ENCODE measurements around the gene ZNF521. TPM values are rescaled to one million over a fixed set of nuclear protein-coding genes. Genes with fewer than 3 reads are reported as not detected.

The ZNF521 gene
- total and polyA plus RNA-seq, 4 donors, result 0.50 to 3.7 (median 1.5) TPM

DNA sequence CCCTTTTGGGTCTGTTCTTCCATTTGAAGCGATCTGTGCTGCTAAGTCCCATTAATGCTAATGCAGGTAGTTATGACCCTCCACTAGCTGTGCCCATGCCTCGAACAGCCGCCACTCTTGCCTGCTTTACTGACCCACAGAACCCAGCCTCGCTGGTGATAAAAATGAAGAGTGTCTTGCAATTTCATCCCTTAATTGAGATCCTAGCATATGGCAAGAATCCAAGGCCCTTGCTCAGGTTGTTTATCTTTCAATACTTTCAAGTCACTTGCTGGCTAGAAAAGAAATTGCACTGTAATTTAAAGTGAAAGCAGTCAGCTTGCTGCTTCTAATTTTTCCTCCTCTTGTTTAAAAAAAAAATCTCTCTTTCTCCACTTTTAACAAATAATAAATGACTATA lies 73.6 kb downstream of the ZNF521 start:
- Histone ChIP-seq H3K4me3 (ENCODE audit: low read depth in 1 of 3, low read length in 3 of 3) (no peak overlapping the region), H3K4me1 (ENCODE audit: control insufficient read depth in 4 of 4, insufficient read depth in 4 of 4, low read length in 3 of 4) (no peaks in the 10 kb centered on the region), H3K27ac (ENCODE audit: low read depth in 1 of 2, low read length in 2 of 2) (no peak overlapping the region), H3K27me3 (ENCODE audit: control insufficient read depth in 4 of 4, insufficient read depth in 4 of 4, low read length in 3 of 4) (peaks cover 0 to 8% (median 0%) of the 10 kb centered on the region in 4 donors), H3K9ac (ENCODE audit: low read depth in 1 of 2, low read length in 2 of 2) (no peak overlapping the region), H3K36me3 (ENCODE audit: control insufficient read depth in 4 of 4, insufficient read depth in 3 of 4, low read depth in 1 of 4, low read length in 3 of 4) (no peaks in the 10 kb centered on the region), H3K9me3 (ENCODE audit: control insufficient read depth in 4 of 4, low read length in 3 of 4) (no peaks in the 10 kb centered on the region)
- no peak for DNase-seq (ENCODE audit: low spot score)
- 69% methylated on average over 4 of the region's 4 CpGs for WGBS
- TF ChIP-seq HNF4A (conservative IDR thresholded peaks at IDR 0.05) (no peak), FOXA1 (IDR thresholded peaks at IDR 0.05) (no peak), JUND (IDR thresholded peaks at IDR 0.05) (no peak), FOXA2 (IDR thresholded peaks at IDR 0.05) (no peak), EGR1 (IDR thresholded peaks at IDR 0.05; ENCODE audit: low read depth in 2 of 2) (no peak), RAD21 (IDR thresholded peaks at IDR 0.05) (no peak), GABPA (IDR thresholded peaks at IDR 0.05 in 1 of 2, conservative IDR thresholded peaks at IDR 0.05 in 1 of 2) (no peak), RXRA (IDR thresholded peaks at IDR 0.05) (no peak), SP1 (IDR thresholded peaks at IDR 0.05) (no peak), TAF1 (conservative IDR thresholded peaks at IDR 0.05) (no peak), YY1 (IDR thresholded peaks at IDR 0.05) (no peak), HNF4G (IDR thresholded peaks at IDR 0.05) (no peak), NR2F2 (IDR thresholded peaks at IDR 0.05) (no peak)
- TF ChIP-seq, protein P1, sequence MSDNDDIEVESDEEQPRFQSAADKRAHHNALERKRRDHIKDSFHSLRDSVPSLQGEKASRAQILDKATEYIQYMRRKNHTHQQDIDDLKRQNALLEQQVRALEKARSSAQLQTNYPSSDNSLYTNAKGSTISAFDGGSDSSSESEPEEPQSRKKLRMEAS (IDR thresholded peaks at IDR 0.05), result no peak
- TF ChIP-seq, protein P2, sequence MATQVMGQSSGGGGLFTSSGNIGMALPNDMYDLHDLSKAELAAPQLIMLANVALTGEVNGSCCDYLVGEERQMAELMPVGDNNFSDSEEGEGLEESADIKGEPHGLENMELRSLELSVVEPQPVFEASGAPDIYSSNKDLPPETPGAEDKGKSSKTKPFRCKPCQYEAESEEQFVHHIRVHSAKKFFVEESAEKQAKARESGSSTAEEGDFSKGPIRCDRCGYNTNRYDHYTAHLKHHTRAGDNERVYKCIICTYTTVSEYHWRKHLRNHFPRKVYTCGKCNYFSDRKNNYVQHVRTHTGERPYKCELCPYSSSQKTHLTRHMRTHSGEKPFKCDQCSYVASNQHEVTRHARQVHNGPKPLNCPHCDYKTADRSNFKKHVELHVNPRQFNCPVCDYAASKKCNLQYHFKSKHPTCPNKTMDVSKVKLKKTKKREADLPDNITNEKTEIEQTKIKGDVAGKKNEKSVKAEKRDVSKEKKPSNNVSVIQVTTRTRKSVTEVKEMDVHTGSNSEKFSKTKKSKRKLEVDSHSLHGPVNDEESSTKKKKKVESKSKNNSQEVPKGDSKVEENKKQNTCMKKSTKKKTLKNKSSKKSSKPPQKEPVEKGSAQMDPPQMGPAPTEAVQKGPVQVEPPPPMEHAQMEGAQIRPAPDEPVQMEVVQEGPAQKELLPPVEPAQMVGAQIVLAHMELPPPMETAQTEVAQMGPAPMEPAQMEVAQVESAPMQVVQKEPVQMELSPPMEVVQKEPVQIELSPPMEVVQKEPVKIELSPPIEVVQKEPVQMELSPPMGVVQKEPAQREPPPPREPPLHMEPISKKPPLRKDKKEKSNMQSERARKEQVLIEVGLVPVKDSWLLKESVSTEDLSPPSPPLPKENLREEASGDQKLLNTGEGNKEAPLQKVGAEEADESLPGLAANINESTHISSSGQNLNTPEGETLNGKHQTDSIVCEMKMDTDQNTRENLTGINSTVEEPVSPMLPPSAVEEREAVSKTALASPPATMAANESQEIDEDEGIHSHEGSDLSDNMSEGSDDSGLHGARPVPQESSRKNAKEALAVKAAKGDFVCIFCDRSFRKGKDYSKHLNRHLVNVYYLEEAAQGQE (IDR thresholded peaks at IDR 0.05), result no peak
- TF ChIP-seq, protein P3, sequence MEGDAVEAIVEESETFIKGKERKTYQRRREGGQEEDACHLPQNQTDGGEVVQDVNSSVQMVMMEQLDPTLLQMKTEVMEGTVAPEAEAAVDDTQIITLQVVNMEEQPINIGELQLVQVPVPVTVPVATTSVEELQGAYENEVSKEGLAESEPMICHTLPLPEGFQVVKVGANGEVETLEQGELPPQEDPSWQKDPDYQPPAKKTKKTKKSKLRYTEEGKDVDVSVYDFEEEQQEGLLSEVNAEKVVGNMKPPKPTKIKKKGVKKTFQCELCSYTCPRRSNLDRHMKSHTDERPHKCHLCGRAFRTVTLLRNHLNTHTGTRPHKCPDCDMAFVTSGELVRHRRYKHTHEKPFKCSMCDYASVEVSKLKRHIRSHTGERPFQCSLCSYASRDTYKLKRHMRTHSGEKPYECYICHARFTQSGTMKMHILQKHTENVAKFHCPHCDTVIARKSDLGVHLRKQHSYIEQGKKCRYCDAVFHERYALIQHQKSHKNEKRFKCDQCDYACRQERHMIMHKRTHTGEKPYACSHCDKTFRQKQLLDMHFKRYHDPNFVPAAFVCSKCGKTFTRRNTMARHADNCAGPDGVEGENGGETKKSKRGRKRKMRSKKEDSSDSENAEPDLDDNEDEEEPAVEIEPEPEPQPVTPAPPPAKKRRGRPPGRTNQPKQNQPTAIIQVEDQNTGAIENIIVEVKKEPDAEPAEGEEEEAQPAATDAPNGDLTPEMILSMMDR (IDR thresholded peaks at IDR 0.05; ENCODE audit: low read depth, low read length, missing input control), result no peak
- TF ChIP-seq, protein P4, sequence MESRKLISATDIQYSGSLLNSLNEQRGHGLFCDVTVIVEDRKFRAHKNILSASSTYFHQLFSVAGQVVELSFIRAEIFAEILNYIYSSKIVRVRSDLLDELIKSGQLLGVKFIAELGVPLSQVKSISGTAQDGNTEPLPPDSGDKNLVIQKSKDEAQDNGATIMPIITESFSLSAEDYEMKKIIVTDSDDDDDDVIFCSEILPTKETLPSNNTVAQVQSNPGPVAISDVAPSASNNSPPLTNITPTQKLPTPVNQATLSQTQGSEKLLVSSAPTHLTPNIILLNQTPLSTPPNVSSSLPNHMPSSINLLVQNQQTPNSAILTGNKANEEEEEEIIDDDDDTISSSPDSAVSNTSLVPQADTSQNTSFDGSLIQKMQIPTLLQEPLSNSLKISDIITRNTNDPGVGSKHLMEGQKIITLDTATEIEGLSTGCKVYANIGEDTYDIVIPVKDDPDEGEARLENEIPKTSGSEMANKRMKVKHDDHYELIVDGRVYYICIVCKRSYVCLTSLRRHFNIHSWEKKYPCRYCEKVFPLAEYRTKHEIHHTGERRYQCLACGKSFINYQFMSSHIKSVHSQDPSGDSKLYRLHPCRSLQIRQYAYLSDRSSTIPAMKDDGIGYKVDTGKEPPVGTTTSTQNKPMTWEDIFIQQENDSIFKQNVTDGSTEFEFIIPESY (IDR thresholded peaks at IDR 0.05), result no peak
